ENCODE data around the gene OCIAD1. TPM values are rescaled to one million over a fixed set of nuclear protein-coding genes. Genes with fewer than 3 reads are reported as not detected.

OCIAD1 gene
- total RNA-seq, 1 experiment from 2014 or later = 103 TPM

GRCh38 chr4:48908687-48909086 lies 77.8 kb downstream of the OCIAD1 start:
- ChIA-PET POLR2A (no interaction called here), CTCF (no interaction called here)
- no peaks in the 10 kb centered on the region for H3K36me3 ChIP-seq (ENCODE audit: control insufficient read depth, insufficient read depth, low read length)
- TF ChIP-seq SIN3A (IDR thresholded peaks at IDR 0.05; ENCODE audit: borderline replicate concordance, insufficient read depth, low read depth, low read length) (no peak), POLR2AphosphoS5 (IDR thresholded peaks at IDR 0.05; ENCODE audit: low read depth, low read length) (no peak), TCF7L2 (IDR thresholded peaks at IDR 0.05; ENCODE audit: low read depth, low read length) (no peak), REST (IDR thresholded peaks at IDR 0.05; ENCODE audit: insufficient read depth in 1 of 2, low read depth in 2 of 2, low read length in 1 of 2) (no peak), CTCF (IDR thresholded peaks at IDR 0.05) (no peak)
- H3K27me3 ChIP-seq (ENCODE audit: control insufficient read depth, insufficient read depth, low read length) = no peaks in the 10 kb centered on the region
- intact Hi-C loops (cut with micrococcal nuclease; ENCODE audit: unreplicated experiment) (no loop called here), in situ Hi-C loops (cut with HindIII; ENCODE audit: low pct_unique_long_range_greater_than_20kb, low sequenced_read_pairs) (no loop called here)
- peaks cover 4% of the 10 kb centered on the region; the same call in 1 of the 2 replicates for H3K4me1 ChIP-seq (ENCODE audit: control insufficient read depth, insufficient read depth, low read length)
- ATAC-seq (no peak), DNase-seq (ENCODE audit: low read depth, low spot score) (no peak)
- no TSS peak for BruUV-seq (replicated peaks)
- no peaks in the 10 kb centered on the region for H3K9me3 ChIP-seq (ENCODE audit: control insufficient read depth, insufficient read depth, low read depth, low read length)
- H3K27ac ChIP-seq (ENCODE audit: low read length) = no peak overlapping the region
- H3K4me3 ChIP-seq (ENCODE audit: low read depth in 2 of 2, low read length in 2 of 2) = no peak overlapping the region

- in situ Hi-C loops (cut with HindIII; ENCODE audit: low pct_unique_long_range_greater_than_20kb, low sequenced_read_pairs) = no loop called here
- peaks cover 4% of the 10 kb centered on the region; the same call in 1 of the 2 replicates for H3K4me1 ChIP-seq (ENCODE audit: control insufficient read depth, insufficient read depth, low read length)
- intact Hi-C loops (cut with micrococcal nuclease; ENCODE audit: unreplicated experiment) = no loop called here
- no peak overlapping the region for H3K4me3 ChIP-seq (ENCODE audit: low read depth in 2 of 2, low read length in 2 of 2)
- H3K36me3 ChIP-seq (ENCODE audit: control insufficient read depth, insufficient read depth, low read length) = no peaks in the 10 kb centered on the region
- BruUV-seq (replicated peaks) = no TSS peak
- no peaks in the 10 kb centered on the region for H3K9me3 ChIP-seq (ENCODE audit: control insufficient read depth, insufficient read depth, low read depth, low read length)
- no peak for TF ChIP-seq REST (IDR thresholded peaks at IDR 0.05; ENCODE audit: insufficient read depth in 1 of 2, low read depth in 2 of 2, low read length in 1 of 2)
- no peak for TF ChIP-seq CTCF (IDR thresholded peaks at IDR 0.05)
- TF ChIP-seq TCF7L2 (IDR thresholded peaks at IDR 0.05; ENCODE audit: low read depth, low read length) = no peak
- TF ChIP-seq POLR2AphosphoS5 (IDR thresholded peaks at IDR 0.05; ENCODE audit: low read depth, low read length) = no peak
- TF ChIP-seq SIN3A (IDR thresholded peaks at IDR 0.05; ENCODE audit: borderline replicate concordance, insufficient read depth, low read depth, low read length) = no peak
- no peaks in the 10 kb centered on the region for H3K27me3 ChIP-seq (ENCODE audit: control insufficient read depth, insufficient read depth, low read length)
- H3K27ac ChIP-seq (ENCODE audit: low read length) = no peak overlapping the region
- ATAC-seq (peak; percentile 87), DNase-seq (ENCODE audit: low read depth, low spot score) (peak; percentile 88)
- ChIA-PET CTCF (no interaction called here), POLR2A (no interaction called here)
Observed at GRCh38 chr4:48909697-48910096, 78.8 kb downstream of the OCIAD1 start.
